GM18909 (cell line): Measurements from ENCODE around the gene ECE1.
A peak's percentile ranks its signal among the peaks of the same experiment; 100 is the strongest.
"Not testable (repeated sequence)": the region's sequence is repeated elsewhere in the genome, so short reads cannot be mapped to it uniquely, and the experiment has no call there.

ENCODE experiments used
- ATAC-seq: cut with Tn5 transposase; IDR thresholded peaks from one replicate; pipeline ENCODE4 v1.9.1; 2021; ENCODE audit warnings: mild to moderate bottlenecking; ENCODE audit not compliant: unreplicated experiment, poor library complexity

ECE1 gene

DNA sequence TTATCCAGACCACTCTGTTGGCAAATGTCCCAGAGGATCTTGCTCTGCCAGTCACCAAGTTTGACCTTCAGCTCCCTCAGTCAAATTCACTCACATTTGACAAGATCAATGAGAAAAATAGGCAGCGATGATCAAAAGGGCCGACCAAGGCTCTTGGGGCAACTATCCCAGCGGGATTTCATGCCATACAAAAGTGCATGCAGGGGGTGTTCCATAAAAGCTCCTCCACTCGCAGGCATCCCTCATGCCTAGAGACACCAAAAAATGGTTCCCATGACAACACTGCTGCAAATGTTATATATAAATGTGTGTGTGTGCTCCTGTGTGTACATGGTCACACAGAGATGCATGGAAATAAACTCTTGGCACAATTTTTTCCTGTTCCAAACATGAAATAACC lies 97.4 kb downstream of the ECE1 start:
- no peak for ATAC-seq

DNA sequence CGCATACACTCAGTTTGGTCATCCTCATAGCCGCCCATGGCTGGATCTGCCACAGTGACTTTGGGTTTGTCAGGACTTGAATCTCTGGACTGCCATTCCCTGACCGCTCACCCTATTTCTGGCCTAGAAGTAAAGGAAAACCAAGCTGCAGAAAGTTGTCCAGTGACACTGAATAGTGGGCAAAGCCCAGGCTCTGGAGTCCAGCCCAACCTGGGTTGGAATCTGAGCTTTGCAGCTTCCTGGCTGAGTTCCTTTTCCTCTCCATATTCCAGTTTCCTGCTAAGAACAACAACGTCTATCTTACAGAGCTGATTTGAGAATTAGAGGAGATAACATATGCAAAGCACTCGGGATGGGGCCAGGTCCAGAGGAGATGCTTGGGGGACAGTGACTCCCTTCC lies 98.0 kb downstream of the ECE1 start:
- ATAC-seq: no peak

DNA sequence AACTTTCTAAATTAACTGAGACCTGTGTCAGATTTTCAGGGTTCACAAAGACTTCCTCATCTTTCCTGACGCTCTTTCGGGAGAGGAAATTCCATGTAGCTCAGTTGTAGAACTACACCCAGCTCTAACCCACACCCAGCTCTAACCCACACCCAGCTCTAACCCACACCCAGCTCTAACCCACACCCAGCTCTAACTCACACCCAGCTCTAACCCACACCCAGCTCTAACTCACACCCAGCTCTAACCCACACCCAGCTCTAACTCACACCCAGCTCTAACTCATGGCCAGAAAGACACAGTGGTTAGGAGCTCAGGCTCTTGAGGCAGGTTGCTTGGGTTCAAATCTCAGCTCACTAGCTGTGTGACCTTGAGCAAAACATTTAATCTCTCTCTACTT lies 99.5 kb downstream of the ECE1 start:
- ATAC-seq: not testable (repeated sequence)

DNA sequence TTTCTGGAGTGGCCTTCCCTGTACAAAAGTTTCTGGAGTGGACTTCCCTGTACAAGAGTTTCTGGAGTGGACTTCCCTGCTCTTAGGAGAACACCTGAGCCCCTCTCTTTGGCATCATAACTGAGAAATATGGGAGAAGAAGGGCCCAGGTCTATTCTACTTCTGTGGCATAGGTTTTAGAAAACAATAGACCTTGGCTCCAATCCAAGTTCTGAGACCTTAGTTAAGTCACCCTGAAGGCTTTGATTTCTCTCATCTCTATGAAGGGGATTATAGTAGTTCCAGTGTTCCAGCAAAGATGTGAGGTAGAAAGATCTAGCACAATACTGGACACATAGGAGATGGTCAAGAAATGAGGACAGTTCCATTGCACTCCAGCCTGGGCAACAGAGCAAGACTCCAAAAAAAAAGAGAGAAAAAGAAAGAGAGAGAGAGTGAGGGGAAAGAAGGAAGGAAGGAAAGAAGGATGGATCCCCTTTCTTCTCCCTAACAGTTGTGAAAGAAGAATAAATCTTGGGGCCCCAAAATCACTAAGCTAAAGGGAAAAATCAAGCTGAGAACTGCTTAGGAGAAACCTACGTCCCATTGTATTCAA lies 100.3 kb downstream of the ECE1 start:
- ATAC-seq: no peak

DNA sequence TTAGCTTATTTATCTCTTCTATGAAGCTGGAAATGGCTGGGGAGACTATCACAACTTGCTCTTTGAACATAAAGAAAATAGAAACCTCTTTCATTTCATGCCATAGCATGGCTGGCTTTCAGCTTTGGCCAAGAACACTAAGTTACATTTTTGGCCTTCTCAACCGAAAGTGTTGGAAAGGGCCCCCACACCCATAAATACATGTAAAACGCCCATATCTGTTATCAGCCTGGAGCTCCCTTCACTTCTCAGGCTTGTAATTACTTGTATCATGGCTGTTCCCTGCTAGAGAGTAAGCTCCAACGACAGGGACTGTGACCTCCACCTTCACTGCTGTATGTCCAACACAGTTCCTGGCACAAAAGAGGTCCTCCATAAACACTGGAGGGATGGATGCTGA lies 100.8 kb downstream of the ECE1 start:
- ATAC-seq: no peak

DNA sequence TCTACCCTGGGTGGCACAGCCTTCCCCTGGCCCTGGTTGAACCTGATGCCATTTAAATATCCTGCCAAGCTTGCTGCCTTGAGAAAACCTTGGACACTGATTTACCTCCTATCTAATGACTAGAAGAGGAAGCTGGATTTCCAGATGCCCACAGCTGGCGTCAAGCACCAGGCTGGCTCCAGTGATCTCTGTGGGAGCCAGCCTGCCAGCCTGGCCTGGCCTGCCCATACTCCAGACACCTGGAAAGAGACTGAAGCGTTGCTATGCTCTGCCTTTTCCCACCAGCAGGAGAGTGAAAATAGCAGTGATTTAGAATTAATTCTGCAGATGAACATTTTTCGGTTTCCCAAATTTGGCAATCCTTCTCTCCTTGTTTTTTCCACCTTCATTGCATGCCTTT lies 102.0 kb downstream of the ECE1 start:
- no peak for ATAC-seq

DNA sequence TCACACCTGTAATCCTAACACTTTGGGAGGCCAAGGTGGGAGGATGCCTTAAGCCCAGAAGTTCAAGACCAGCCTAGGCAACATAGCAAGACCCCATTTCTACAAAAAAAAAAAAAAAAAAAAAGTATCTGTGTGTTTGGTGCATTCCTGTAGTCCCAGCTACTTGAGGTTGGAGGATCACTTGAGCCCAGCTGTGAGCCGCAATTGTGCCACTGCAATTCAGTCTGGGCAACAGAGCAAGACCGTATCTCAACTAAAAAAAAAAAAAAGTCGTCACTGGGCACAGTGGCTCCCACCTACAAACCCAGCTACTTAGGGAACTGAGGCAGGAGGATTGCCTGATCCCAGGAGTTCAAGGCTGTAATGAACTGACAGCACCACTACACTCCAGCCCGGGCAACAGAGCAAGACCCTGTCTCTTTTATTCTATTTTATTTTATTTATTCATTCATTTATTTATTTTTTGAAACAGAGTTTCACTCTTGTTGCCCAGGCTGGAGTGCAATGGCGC lies 105.0 kb downstream of the ECE1 start:
- ATAC-seq: no peak

DNA sequence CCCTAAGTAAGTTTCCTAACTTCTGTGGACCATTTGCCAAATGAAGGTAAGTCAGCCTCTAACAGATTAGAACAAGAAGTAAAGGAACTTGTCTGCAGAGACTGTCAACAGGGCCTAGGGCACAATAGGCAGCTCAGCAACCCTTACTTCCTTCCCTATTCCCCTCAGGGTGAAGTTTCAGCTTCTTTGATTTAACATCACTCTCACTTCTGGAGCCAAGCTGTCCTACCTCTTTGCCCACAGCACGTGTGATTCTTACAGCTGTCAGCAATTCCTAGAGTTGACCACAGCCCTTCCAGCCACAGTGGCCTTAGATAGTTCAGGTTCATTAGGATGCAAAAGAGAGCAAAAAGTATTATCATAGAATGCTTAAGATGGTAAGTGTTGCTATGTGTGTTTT lies 106.0 kb downstream of the ECE1 start:
- no peak for ATAC-seq

DNA sequence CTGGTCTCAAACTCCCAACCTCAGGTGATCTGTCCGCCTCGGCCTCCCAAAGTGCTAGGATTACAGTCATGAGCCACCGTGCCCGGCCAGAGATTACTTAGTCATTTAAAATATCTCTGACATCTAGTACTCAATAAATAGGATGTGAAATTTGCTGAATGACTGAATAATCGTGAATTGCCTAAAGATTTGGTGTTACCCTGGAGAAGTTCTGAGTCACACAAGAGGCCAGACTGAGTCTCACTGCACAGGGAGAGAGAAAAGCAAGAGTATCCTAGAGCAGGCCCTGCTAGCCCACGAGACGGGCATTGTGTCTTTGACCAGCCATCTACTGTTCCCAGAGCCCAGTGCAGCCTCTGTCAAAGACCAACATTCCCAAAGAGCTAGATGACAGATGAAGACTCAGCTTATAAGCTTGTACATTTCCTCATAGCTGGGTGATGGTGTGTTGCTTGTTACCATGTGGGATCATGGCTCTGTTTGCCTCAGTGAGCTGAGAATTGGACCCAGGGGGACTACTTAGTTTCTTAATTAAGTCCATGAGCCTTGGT lies 108.0 kb downstream of the ECE1 start:
- ATAC-seq: no peak

DNA sequence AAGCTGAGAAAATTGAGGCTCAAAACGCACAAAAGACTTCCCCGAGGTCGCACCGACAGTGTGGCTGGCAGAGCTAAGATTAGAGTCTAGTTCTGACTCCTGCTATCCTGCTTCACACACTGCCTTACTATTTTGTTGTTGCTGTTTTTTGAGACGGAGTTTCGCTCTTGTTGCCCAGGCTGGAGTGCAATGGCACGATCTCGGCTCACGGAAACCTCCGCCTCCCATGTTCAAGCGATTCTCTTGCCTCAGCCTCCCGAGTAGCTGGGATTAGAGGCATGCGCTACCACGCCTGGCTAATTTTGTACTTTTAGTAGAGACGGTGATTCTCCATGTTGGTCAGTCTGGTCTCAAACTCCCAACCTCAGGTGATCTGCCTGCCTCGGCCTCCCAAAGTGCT lies 112.0 kb downstream of the ECE1 start:
- not testable (repeated sequence) for ATAC-seq

DNA sequence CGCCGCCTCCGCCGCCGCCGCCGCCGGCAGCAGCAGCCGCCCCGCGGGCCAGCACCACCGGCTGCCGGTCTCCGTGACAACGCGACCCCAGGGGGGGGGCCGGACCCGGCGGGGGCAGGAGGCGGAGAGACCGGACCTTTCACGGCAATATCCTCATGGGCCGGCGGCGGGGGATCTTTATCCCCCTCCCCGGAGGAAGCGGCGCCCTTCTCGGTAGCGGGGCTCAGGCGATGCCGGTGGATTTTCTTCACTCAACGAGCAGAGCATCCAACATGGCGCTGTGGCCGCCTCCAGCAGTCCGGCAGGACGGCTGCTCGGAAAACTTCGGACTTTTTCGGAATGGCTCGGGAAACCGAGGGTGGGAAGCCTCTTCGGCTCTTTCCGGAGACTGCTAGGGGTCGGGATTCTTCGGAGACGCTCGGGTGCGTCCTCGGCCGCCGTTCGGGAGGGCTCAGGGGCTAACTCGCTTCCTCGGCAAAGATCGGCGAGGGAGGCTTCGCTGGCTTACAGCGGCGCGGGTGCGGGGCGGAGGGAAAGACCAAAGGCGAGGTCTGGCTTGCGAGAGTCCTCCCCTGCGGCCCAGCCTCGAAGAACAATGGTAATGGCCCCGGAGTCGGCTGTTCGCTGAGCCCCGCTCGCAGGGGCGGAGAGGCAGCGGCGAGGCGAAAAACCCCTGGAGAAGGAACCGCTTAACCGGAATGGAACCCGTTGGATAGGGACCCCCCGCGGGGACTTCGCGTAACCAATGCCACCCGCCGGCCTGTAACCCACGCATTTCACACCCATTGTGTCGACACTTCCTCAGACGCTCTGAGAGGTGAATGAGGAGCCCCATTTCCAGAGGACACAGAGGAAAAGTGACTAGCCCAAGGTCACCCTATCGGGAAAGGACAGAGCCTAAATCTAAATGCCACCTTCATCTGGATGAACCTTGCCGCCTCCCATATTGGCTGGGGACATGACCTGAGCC lies 113.4 kb downstream of the ECE1 start, which contains the start of gene EIF4G3:
Gene EIF4G3 (minus strand): TSS at position 312 of the 970 bp plus-strand sequence. CDS start 174,155 bp downstream, outside the sequence.
- peak; percentile 90 for ATAC-seq

DNA sequence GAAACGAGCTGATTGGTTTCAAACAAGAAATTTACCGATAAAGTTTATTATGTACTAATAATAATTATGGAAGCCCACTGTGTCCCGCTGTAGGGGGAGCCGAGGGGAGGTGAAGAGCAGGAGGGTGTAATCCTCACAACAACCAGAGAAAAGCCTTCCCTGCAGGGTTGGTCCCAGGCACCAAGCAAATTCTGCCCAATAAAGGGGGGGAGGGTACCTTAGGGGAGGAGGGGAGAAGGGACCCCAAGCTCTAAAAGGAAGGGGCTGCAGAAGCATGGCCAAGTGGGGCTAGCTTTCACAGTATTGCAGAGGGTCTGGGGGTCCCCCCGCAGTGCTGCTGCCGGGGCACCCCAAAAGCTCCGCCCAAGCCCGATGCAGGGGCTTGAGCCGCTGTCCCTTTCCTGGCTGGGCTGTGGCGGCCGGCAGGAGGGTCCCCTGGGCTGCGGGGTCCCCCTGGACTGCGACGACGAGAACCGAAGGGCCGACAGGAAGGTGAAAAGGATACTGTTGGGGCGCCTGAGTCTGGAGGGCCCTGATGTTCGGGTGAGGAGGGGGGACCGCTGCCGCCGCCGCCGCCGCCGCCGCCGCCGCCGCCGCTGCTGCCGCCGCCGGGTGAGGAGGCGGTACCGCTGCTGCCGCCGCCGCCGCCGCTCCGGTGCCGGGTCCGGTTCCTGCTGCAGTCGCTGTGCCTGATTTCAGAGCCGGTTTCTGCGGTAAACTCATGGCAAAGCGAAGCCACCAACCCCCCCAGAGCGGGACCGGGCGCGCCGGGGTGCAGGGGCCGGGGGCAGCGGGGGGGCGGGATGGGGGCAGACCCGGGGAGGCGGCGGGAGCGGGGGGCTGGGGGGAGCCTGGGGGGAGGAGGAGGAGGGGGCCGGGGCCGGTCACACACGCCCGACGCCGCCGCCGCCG lies 114.3 kb downstream of the ECE1 start:
- peak; percentile 21 for ATAC-seq

DNA sequence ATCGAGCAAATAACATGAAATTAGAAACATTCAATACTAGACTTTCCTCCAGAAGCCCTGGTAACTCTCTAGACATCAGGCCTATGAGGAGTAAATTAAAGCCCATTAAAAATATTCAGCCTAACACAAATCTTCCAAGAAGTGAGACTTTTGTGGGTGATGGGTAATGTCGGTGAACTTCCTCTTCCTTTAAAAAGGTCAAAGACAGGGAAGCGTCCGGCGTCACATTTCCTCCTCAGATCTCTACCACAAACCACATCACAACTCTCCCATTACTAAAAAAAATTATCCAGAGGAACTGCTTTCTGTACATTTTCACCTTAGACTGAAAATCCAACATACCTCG lies 115.0 kb downstream of the ECE1 start:
- ATAC-seq: no peak

DNA sequence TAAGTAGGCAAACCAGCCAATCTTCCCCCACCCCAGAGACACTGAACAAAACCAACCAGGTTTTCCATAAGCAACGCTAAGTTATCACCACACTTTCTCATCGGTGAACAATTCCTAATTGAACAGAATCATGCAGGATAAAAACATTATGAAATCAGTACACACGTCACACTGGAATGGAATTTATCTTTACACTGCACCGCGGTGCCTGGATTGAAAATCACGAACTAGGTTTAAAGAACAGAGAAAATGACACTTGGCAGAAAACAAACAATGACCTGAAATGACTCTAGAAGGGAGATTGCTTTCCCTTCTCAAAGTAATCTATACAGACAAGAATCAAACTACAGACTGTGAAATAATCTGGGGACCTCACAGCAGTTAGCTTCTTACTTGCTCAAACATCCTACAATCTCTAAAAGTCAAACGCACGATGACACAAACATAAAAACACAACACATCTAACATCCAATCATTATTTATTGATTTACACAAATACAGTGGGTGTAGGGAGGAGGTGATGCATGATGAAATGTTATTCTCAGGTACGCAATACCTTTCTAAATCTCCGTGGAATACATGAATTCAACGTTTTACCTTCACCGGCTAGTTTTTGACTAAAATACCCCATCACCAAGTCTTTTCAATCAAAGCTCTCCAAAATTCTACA lies 115.5 kb downstream of the ECE1 start:
- no peak for ATAC-seq

DNA sequence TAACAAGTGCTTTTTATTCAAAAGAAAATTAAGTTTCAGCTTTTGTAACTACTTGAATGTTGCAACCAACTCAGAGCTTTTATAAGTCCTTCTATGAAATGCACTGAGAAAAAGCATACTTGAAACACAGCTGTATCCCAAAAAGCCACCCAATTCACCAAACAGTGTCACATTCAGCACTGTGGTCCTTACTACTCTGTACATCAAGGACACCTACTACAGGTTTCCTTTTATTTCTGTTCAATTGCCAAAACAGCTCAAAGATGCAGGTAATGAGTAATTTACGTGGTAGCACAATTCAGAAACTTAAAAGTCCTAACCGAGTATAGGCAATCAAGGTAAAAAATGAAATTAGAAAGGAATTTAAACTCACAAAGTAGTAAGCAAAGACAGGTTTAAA lies 116.0 kb downstream of the ECE1 start:
- ATAC-seq: no peak

DNA sequence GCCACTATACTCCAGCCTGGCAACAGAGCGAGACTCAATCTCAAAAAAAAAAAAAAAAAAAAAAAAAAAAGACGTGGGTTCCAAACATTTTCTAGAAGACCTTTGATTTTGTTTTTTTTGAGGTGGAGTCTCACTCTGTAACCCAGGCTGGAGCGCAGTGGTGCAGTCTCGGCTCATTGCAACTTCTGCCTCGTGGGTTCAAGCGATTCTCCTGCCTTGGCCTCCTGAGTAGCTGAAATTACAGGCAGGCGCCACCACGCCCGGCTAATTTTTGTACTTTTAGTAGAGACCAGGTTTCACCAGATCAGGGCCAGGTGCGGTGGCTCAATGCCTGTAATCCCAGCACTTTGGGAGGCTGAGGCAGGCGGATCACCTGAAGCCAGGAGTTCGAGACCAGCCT lies 117.2 kb downstream of the ECE1 start:
- ATAC-seq: not testable (repeated sequence)

DNA sequence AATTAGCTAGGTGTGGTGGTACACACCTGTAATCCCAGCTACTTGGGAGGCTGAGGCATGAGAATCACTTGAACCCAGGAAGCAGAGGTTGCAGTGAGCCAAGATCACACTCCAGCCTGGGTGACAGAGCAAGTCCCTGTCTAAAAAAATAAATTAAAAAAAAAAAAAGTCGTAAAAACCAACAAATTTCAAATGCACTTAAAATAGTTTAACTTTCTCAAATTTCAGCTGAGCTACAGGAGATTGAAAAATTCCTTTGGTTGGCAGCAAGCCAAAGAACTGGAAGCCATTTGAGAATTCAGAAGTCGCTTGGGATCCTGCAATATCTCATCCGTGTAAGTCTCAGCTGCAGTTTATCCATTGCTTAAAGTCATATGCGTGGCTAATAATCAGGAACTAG lies 119.4 kb downstream of the ECE1 start:
- not testable (repeated sequence) for ATAC-seq

DNA sequence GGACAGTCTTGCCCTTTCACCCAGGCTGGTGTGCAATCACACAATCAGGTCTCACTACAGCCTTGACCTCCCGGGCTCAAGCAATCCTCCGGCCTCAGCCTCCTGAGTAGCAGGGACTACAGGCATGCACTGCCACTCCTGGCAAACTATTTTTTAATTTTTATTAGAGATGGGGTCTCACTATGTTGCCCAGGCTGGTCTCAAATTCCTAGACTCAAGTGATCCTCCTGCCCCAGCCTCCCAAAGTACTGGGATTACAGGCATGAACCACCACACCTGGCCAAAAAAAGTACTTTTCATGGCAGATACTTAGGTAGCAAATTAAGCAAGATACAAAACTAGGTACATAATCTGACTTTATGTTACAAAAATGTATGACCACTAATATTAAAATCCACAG lies 121.8 kb downstream of the ECE1 start:
- ATAC-seq: no peak
